Fibroblast of lung (primary cell): ENCODE data around the gene SCGB1C2.

ENCODE experiments used
- EZH2 ChIP-seq: IDR thresholded peaks from 2 replicates; pipeline ENCODE4 v1.5.1; 2012; ENCODE audit warnings: low read length, control low read depth, mild to moderate bottlenecking; ENCODE audit errors: missing control alignments
- TF ChIP-seq, protein P1 (sequence below), 2 donors: IDR thresholded peaks in 1 of 2; conservative IDR thresholded peaks in 1 of 2; 1 replicate in 1 of 2; 2 replicates in 1 of 2; pipeline ENCODE4 v1.5.1; 2011 to 2012; ENCODE audit warnings: low read length in 2 of 2, control low read depth in 1 of 2, inconsistent platforms in 1 of 2, low read depth in 1 of 2, mild to moderate bottlenecking in 1 of 2

DNA sequence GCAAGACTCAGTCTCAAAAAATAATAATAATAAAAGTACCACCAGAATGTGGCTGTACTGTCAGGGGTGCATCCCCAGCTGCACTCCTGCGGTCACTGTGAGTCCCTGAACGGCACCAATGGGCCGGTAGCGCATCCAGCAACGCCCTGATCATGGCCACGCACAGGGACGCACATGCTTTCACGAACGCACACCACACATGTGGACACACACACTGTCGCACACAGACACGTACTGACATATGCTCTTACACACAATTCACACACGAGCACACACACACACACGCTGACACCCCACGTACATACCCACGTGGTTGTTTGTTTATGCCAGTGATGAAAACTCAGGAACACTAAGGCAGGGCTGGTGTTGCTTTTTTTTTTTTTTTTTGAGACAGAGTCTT is 22.2 kb downstream of the SCGB1C2 start:
- TF ChIP-seq, protein P1, sequence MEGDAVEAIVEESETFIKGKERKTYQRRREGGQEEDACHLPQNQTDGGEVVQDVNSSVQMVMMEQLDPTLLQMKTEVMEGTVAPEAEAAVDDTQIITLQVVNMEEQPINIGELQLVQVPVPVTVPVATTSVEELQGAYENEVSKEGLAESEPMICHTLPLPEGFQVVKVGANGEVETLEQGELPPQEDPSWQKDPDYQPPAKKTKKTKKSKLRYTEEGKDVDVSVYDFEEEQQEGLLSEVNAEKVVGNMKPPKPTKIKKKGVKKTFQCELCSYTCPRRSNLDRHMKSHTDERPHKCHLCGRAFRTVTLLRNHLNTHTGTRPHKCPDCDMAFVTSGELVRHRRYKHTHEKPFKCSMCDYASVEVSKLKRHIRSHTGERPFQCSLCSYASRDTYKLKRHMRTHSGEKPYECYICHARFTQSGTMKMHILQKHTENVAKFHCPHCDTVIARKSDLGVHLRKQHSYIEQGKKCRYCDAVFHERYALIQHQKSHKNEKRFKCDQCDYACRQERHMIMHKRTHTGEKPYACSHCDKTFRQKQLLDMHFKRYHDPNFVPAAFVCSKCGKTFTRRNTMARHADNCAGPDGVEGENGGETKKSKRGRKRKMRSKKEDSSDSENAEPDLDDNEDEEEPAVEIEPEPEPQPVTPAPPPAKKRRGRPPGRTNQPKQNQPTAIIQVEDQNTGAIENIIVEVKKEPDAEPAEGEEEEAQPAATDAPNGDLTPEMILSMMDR (conservative IDR thresholded peaks at IDR 0.05 in 1 of 2, IDR thresholded peaks at IDR 0.05 in 1 of 2; ENCODE audit: low read depth in 1 of 2, low read length in 2 of 2) = no peak
- no peak for TF ChIP-seq EZH2
